Calu3 (cell line): ENCODE data around the gene SLC16A6. TPM values are rescaled to one million over a fixed set of nuclear protein-coding genes. Genes with fewer than 3 reads are reported as not detected.
A peak's percentile ranks its signal among the peaks of the same experiment; 100 is the strongest.

Experiments
- BruUV-seq: library from RNA; stranded (reverse); fragments of 400-500 nt; replicated peaks from 2 replicates; lab custom pipeline; 2021; lab: Mats Ljungman, UMichigan
- CTCF ChIA-PET: fragments of 300-600 bp; sonication (Branson Sonifier 250); formaldehyde crosslinking; loops from one replicate; lab custom pipeline; 2022; ENCODE audit warnings: antibody characterized with exemption; lab: Charles Lee
- DNase-seq: peaks from one replicate; pipeline ENCODE4 v3.0.0; 2022
- H3K27ac Mint-ChIP-seq: one replicate; pipeline ENCODE4 v1.8.0; 2022; ENCODE audit warnings: mixed read lengths; ENCODE audit not compliant: unreplicated experiment
- H3K27me3 Mint-ChIP-seq: one replicate; pipeline ENCODE4 v1.8.0; 2022; ENCODE audit warnings: mixed read lengths; ENCODE audit not compliant: unreplicated experiment
- H3K36me3 Mint-ChIP-seq: one replicate; pipeline ENCODE4 v1.8.0; 2022; ENCODE audit warnings: mild to moderate bottlenecking, moderate library complexity, mixed read lengths; ENCODE audit not compliant: insufficient read depth, unreplicated experiment
- H3K4me1 Mint-ChIP-seq: one replicate; pipeline ENCODE4 v1.8.0; 2022; ENCODE audit warnings: mild to moderate bottlenecking, low read depth, mixed read lengths; ENCODE audit not compliant: unreplicated experiment
- H3K4me3 Mint-ChIP-seq: one replicate; pipeline ENCODE4 v1.8.0; 2022; ENCODE audit warnings: mild to moderate bottlenecking, low read depth, moderate library complexity, mixed read lengths; ENCODE audit not compliant: unreplicated experiment
- H3K9me3 Mint-ChIP-seq: one replicate; pipeline ENCODE4 v1.8.0; 2022; ENCODE audit warnings: low read depth, mixed read lengths; ENCODE audit not compliant: unreplicated experiment
- CTCF ChIP-seq: fragments of 200-600 bp; IDR thresholded peaks from one replicate; pipeline ENCODE4 v1.8.0; 2022; ENCODE audit warnings: antibody characterized with exemption; ENCODE audit not compliant: unreplicated experiment
- intact Hi-C: fragments of 100-400 bp; cut with micrococcal nuclease; formaldehyde crosslinking; loops from one replicate; pipeline ENCODE4 v1.10.0; 2022; ENCODE audit not compliant: unreplicated experiment
- total RNA-seq: library from RNA; stranded (reverse); gene quantifications from 2 replicates; pipeline ENCODE4 v1.2.3, GENCODE V29; 2022

Gene SLC16A6
- total RNA-seq, 1 experiment from 2014 or later: 0.19 TPM

- Mint-ChIP-seq H3K36me3 (peaks cover 32% of the 10 kb centered on the region), H3K4me1 (peaks cover 6% of the 10 kb centered on the region), H3K4me3 (no peak overlapping the region), H3K9me3 (no peaks in the 10 kb centered on the region), H3K27ac (no peak overlapping the region), H3K27me3 (no peaks in the 10 kb centered on the region)
- no peak for TF ChIP-seq CTCF
- DNase-seq: no peak
- intact Hi-C loops: no loop called here
- BruUV-seq: no TSS peak
- CTCF ChIA-PET: interaction anchor here (0.6 kb wide), 1 partner anchor 139 kb away, joined by 3 read pairs; no protein-coding TSS in a partner anchor
Measured at GRCh38 chr17:68249354-68249765, 41.6 kb downstream of the SLC16A6 start.

- Mint-ChIP-seq H3K36me3 (peaks cover 32% of the 10 kb centered on the region), H3K4me1 (peaks cover 6% of the 10 kb centered on the region), H3K4me3 (peak overlapping the region; percentile 96), H3K27ac (peak overlapping the region; percentile 60), H3K9me3 (no peaks in the 10 kb centered on the region), H3K27me3 (no peaks in the 10 kb centered on the region)
- no peak for DNase-seq
- no peak for TF ChIP-seq CTCF
- CTCF ChIA-PET: interaction anchor here (0.6 to 1.5 kb wide), 2 partner anchors 44 to 140 kb away, joined by 3 to 6 read pairs; no protein-coding TSS in a partner anchor
- BruUV-seq: no TSS peak
- intact Hi-C loops: no loop called here
Measured at GRCh38 chr17:68248891-68249290, 42.0 kb downstream of the SLC16A6 start.

- H3K27me3 Mint-ChIP-seq: no peaks in the 10 kb centered on the region
- H3K9me3 Mint-ChIP-seq: no peaks in the 10 kb centered on the region
- no peak for DNase-seq
- intact Hi-C loops: no loop called here
- peaks cover 6% of the 10 kb centered on the region for H3K4me1 Mint-ChIP-seq
- H3K36me3 Mint-ChIP-seq: peaks cover 31% of the 10 kb centered on the region
- TF ChIP-seq CTCF: no peak
- H3K4me3 Mint-ChIP-seq: peak overlapping the region; percentile 96
- CTCF ChIA-PET: interaction anchor here (0.5 to 1.5 kb wide), 5 partner anchors 10 to 793 kb away, joined by 3 to 6 read pairs (median 3); no protein-coding TSS in a partner anchor
- H3K27ac Mint-ChIP-seq: peak overlapping the region; percentile 60
- TSS peak; percentile 48 for BruUV-seq
Measured at GRCh38 chr17:68248199-68248825, 42.6 kb downstream of the SLC16A6 start.

- CTCF ChIA-PET: interaction anchor here (0.5 to 1.5 kb wide), 10 partner anchors 11 to 792 kb away, joined by 3 to 6 read pairs (median 4); no protein-coding TSS in a partner anchor
- no peak for TF ChIP-seq CTCF
- no peaks in the 10 kb centered on the region for H3K27me3 Mint-ChIP-seq
- H3K9me3 Mint-ChIP-seq: no peaks in the 10 kb centered on the region
- H3K36me3 Mint-ChIP-seq: peaks cover 26% of the 10 kb centered on the region
- peak within 1 kb of the TSS; percentile 96 for H3K4me3 Mint-ChIP-seq
- H3K27ac Mint-ChIP-seq: peak within 1 kb of the TSS; percentile 65
- intact Hi-C loops: no loop called here
- BruUV-seq: no TSS peak
- DNase-seq: peak; percentile 95
- peaks cover 6% of the 10 kb centered on the region for H3K4me1 Mint-ChIP-seq
Measured at GRCh38 chr17:68247445-68248198, 43.3 kb downstream of the SLC16A6 start, which contains the start of gene AMZ2. AMZ2 (plus strand) TSS chr17:68248043; CDS start chr17:68250188, 2,145 bp downstream.
